ENCODE measurements around the gene MCTS1.
"Not testable (repeated sequence)": the region's sequence is repeated elsewhere in the genome, so short reads cannot be mapped to it uniquely, and the experiment has no call there.

Gene MCTS1

DNA sequence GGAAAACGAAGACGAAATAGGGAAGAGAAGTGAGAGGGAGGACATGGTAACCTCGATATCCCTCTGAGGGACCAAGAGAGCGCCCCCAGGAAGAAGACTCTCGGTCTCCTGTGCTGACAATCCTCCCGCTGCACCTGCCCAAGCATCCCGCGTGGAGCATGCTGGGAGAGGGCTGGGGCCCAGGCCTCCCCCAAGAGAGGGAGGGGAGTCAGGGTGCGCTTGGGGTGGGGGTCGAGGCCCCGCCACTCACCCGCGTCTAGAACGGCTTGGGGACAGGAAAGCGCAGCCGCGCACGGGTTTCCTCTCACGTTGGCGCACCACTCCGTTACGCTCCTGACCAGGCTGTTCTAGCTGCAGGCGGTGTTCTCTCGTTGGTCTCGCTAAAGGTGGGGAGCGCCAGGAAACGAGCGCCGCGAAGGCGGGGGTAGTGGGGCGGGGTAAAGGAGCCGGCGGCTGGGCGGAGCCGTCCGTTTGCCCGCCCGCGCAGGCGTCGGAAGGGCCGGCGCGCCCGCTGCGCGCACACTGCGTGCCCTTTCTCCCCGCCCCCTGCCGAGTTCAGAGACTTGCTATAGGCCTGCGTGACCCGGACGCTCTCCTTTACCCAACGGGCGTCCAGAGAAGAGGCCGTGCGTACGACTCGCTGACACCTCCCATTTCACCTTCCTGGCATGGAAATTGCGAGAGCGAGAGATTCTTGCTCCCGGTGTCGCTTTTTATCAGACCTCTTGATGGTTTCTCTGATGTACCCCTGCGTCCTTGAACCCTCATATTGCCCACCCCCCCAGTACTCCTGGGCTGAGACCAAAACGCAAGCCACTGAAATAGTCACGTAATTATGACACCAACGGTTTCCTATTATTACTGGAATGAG, 26.0 kb downstream of the MCTS1 start, which contains the start of gene C1GALT1C1:
Gene C1GALT1C1 (minus strand): TSS at position 388 of the 871 bp plus-strand sequence. CDS start 2,888 bp downstream, outside the sequence.
- peak; percentile 90 for DNase-seq (ENCODE audit: low spot score)

DNA sequence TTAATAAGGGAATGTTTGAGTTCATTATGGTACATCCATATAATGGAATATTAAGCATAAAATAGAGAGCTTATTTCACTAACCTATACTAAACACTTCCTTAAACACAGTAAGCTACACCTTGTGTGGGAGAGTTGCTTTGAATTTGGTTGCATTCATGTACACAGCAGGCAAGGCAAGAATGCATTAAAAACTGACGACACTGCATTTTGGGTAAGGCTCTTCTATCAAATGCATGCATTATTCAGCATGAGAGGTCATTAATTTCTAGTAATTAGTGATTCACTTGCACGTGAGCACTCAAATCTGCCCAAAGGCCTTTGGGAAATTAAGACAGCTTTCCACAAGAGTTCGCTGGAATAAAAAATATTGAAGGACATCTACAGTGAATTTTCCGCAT, 34.7 kb downstream of the MCTS1 start:
- DNase-seq (ENCODE audit: low spot score) = no peak

DNA sequence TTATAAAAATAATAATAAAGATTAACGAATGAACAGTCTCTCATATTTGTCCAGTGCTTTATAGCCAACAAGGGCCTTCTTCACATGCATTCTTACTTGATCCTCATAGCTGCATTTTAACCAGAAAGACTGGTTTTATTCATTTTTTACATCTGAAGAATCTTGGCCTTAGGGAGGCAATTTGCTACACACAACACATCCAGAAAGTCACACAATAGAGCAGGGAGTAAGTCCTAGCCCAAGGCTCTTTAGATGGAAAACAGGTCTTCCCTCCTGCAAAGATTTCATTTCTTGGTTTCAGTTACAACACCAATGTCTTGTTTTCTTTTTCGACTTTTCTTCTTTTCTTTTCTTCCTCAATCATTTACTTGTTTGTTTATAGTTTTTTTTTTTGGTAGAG, 39.0 kb downstream of the MCTS1 start:
- DNase-seq (ENCODE audit: low spot score) = no peak

DNA sequence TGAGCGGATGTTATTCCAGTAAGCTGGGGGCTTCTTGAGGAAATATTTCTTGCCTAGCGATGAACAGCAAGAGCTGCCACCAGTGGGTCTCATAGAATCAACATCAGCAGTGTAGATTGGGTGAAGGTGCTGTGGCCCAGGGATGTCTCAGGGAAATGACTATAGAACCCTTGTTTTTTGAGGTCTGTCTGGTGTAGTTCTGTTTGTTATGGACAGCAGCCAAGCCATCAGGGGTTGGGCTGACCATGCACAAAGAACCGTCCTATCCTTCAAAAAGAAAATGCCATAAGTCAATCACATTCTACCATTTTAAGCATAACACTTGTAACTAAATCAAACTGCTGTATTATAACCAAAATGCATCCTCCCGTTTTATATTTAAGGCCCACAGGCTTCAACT, 43.2 kb downstream of the MCTS1 start:
- no peak for DNase-seq (ENCODE audit: low spot score)

DNA sequence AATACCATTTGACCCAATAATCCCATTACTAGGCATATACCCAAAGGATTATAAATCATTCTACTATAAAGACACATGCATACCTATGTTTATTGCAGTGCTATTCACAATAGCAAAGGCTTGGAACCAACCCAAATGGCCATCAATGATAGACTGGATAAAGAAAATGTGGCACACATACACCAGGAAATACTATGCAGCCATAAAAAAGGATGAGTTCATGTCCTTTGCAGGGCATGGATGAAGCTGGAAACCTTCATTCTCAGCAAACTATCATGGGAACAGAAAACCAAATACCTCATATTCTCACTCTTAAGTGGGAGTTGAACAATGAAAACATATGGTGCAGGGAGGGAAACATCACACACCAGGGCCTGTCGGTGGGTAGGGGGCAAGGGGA, 48.4 kb downstream of the MCTS1 start:
- not testable (repeated sequence) for DNase-seq (ENCODE audit: low spot score)

DNA sequence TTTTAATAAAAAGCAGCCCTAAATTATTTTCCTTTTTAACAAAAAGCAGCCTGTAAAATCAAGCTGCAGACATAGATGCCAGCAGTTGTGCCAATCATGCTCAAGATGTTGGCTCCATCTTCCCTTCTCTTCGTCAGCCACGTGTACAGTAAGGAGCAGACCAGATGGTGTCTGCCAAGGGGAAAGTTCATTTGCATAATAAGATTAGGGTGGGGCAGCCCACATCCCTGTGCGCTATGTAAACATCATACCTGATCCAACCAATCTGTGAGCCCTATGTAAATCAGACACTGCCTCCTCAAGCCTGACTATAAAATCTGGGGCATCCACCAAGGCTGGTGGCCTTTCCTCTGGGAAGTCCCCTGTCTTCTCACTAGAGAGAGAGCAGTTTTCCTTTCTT, 49.1 kb downstream of the MCTS1 start:
- DNase-seq (ENCODE audit: low spot score) = no peak

DNA sequence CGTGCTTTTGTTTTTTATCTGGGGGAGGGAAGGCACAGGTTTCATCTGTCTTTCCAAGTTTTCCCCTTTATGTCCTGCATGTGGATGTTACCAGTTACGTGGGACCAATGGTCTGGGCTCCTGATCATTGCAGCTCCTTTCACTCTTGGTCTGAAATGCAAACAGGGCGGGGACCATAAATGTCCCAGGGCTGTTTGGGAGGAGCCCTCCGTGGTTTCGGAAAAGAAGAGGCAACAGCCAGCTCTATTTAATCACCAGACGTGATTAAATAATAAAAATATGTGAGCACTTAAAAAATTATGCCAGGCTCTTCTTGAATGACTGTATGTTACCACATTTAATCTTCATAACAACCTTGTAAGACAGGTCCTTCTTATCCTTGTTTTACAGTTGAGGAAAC, 56.7 kb downstream of the MCTS1 start:
- DNase-seq (ENCODE audit: low spot score) = no peak

Data from left forelimb (tissue), 1 donor.